ENCODE results near the gene TRIM27.

Gene TRIM27

GRCh38 chr6:28941684-28942448, 18.1 kb upstream of the TRIM27 start:
- Histone ChIP-seq H3K36me3 (ENCODE audit: low read depth) (no peaks in the 10 kb centered on the region), H3K27ac (ENCODE audit: poor library complexity, severe bottlenecking) (peak overlapping the region; percentile 56), H3K4me1 (ENCODE audit: insufficient read depth, poor library complexity, severe bottlenecking) (peaks cover 7% of the 10 kb centered on the region), H3K27me3 (ENCODE audit: insufficient read depth, poor library complexity, severe bottlenecking) (no peaks in the 10 kb centered on the region), H3K4me3 (ENCODE audit: severe bottlenecking) (peak overlapping the region; percentile 56), H3K9me3 (ENCODE audit: severe bottlenecking) (no peaks in the 10 kb centered on the region)
- no peak for TF ChIP-seq CTCF (IDR thresholded peaks at IDR 0.05; ENCODE audit: poor library complexity, severe bottlenecking)
- DNase-seq (ENCODE audit: low spot score) (no peak), ATAC-seq (ENCODE audit: low read depth) (peak; percentile 24; the same call in 2 of the 3 replicates)

- Histone ChIP-seq H3K36me3 (ENCODE audit: low read depth) (no peaks in the 10 kb centered on the region), H3K27ac (ENCODE audit: poor library complexity, severe bottlenecking) (peak overlapping the region; percentile 56), H3K4me3 (ENCODE audit: severe bottlenecking) (peak overlapping the region; percentile 56), H3K4me1 (ENCODE audit: insufficient read depth, poor library complexity, severe bottlenecking) (peaks cover 7% of the 10 kb centered on the region), H3K27me3 (ENCODE audit: insufficient read depth, poor library complexity, severe bottlenecking) (no peaks in the 10 kb centered on the region), H3K9me3 (ENCODE audit: severe bottlenecking) (no peaks in the 10 kb centered on the region)
- no peak for TF ChIP-seq CTCF (IDR thresholded peaks at IDR 0.05; ENCODE audit: poor library complexity, severe bottlenecking)
- ATAC-seq (ENCODE audit: low read depth), result peak; percentile 75
- DNase-seq (ENCODE audit: low spot score), result no peak
Measured at GRCh38 chr6:28940858-28941683, 17.3 kb upstream of the TRIM27 start.

DNA sequence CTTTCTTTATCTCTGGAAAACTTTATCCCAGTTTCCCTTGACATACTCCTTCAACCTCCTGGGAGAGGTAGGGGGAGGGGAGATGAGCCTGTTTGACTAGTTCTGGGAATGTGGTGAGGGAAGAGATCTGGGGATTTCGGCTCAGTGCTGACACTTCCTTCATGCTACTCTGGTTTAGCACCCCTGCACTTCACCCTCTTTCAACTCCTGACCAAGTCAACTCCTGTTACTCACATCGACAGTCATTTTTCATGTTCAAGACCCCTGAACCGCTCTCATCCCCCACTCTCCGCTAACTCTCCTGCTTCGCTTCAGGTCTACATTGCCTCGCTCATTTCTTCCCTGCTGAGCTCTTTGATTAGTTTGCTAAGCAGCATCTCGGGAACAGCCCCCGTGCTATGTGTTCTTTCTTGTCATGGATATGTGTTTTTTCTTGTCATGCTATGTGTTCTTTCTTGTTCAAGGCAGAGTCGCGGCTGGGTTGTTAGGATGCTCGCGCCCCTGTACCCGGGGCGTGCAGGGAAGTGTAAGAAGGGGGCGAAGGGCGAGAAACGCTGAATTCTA, 16.6 kb upstream of the TRIM27 start:
- Histone ChIP-seq H3K36me3 (ENCODE audit: low read depth) (no peaks in the 10 kb centered on the region), H3K27ac (ENCODE audit: poor library complexity, severe bottlenecking) (peak overlapping the region; percentile 56), H3K4me1 (ENCODE audit: insufficient read depth, poor library complexity, severe bottlenecking) (peaks cover 7% of the 10 kb centered on the region), H3K27me3 (ENCODE audit: insufficient read depth, poor library complexity, severe bottlenecking) (no peaks in the 10 kb centered on the region), H3K4me3 (ENCODE audit: severe bottlenecking) (peak overlapping the region; percentile 56), H3K9me3 (ENCODE audit: severe bottlenecking) (no peaks in the 10 kb centered on the region)
- TF ChIP-seq CTCF (IDR thresholded peaks at IDR 0.05; ENCODE audit: poor library complexity, severe bottlenecking), result no peak
- ATAC-seq (ENCODE audit: low read depth) (peak; percentile 22), DNase-seq (ENCODE audit: low spot score) (no peak)

- Histone ChIP-seq H3K4me3 (ENCODE audit: severe bottlenecking) (no peak overlapping the region), H3K27me3 (ENCODE audit: insufficient read depth, poor library complexity, severe bottlenecking) (no peaks in the 10 kb centered on the region), H3K4me1 (ENCODE audit: insufficient read depth, poor library complexity, severe bottlenecking) (no peaks in the 10 kb centered on the region), H3K27ac (ENCODE audit: poor library complexity, severe bottlenecking) (no peak overlapping the region), H3K9me3 (ENCODE audit: severe bottlenecking) (no peaks in the 10 kb centered on the region), H3K36me3 (ENCODE audit: low read depth) (no peaks in the 10 kb centered on the region)
- no peak for ATAC-seq (ENCODE audit: low read depth)
- TF ChIP-seq CTCF (IDR thresholded peaks at IDR 0.05; ENCODE audit: poor library complexity, severe bottlenecking), result no peak
- DNase-seq (ENCODE audit: low spot score), result no peak
Measured at GRCh38 chr6:28933069-28933468, 9.3 kb upstream of the TRIM27 start.
